Measurements from ENCODE around the gene TMEM35B. TPM values are rescaled to one million over a fixed set of nuclear protein-coding genes. Genes with fewer than 3 reads are reported as not detected.

TMEM35B gene
- polyA plus RNA-seq, 1 donor (not counting 4 experiments of a cell fraction or from before 2014, with no cell fraction given): 26.4 TPM

DNA sequence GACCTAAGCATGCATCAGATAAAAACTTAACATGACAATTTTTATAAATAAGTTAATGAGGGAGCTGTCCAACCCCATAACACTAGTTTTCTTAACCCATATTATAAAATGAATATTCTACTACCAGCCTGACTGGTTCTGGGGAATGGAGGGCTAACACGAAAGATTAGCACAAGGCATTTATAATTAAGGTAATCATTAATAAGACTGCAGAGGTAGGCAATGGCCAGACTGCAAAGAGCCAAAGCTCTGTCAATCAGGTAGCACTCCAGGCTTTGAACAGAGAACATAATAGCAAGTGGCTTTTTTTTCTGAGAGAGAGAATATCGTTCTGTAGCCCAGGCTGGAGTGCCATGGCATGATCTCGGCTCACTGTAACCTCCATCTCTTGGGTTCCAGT, 20.6 kb upstream of the TMEM35B start:
- Histone ChIP-seq H3K79me2 (ENCODE audit: control insufficient read depth, insufficient read depth, low read length) (no peaks in the 10 kb centered on the region), H3K4me1 (ENCODE audit: control insufficient read depth, extremely low read depth, insufficient read depth, low read length) (no peaks in the 10 kb centered on the region), H3K27me3 (ENCODE audit: control insufficient read depth, extremely low read depth, insufficient read depth, low read length) (no peaks in the 10 kb centered on the region), H4K20me1 (ENCODE audit: control insufficient read depth, extremely low read depth, insufficient read depth, low read length) (no peaks in the 10 kb centered on the region), H3K36me3 (ENCODE audit: control insufficient read depth in 2 of 2, extremely low read depth in 1 of 2, insufficient read depth in 2 of 2, low read length in 2 of 2) (peaks cover 7 to 8% of the 10 kb centered on the region in 2 experiments), H3K4me3 (ENCODE audit: control insufficient read depth in 2 of 3, extremely low read depth in 1 of 3, insufficient read depth in 2 of 3, low read depth in 1 of 3, low read length in 3 of 3) (no peak overlapping the region), H3K9ac (ENCODE audit: control insufficient read depth, extremely low read depth, insufficient read depth, low read length) (no peak overlapping the region), H3K9me3 (ENCODE audit: control insufficient read depth, low read depth, low read length) (no peaks in the 10 kb centered on the region), H3K4me2 (ENCODE audit: control insufficient read depth, extremely low read depth, insufficient read depth, low read depth, low read length) (no peak overlapping the region), H3K27ac (ENCODE audit: control insufficient read depth, insufficient read depth, low read length) (no peak overlapping the region), H3K9me1 (ENCODE audit: control insufficient read depth, extremely low read depth, insufficient read depth, low read length) (no peaks in the 10 kb centered on the region), H2AFZ (ENCODE audit: control insufficient read depth, low read length) (no peak overlapping the region)
- TF ChIP-seq CTCF (optimal IDR thresholded peaks at IDR 0.05 in 1 of 3, IDR thresholded peaks at IDR 0.05 in 1 of 3, conservative IDR thresholded peaks at IDR 0.05 in 1 of 3; ENCODE audit: extremely low read depth in 1 of 3, insufficient read depth in 2 of 3, low read length in 3 of 3) (no peak), EZH2 (IDR thresholded peaks at IDR 0.05; ENCODE audit: low read length) (no peak)
- dilution Hi-C loops (cut with MboI; ENCODE audit: extremely low pct_ligation_motif_present, low sequenced_read_pairs): no loop called here
- FAIRE-seq (no peak), DNase-seq (ENCODE audit: low read depth, low spot score) (no peak)

DNA sequence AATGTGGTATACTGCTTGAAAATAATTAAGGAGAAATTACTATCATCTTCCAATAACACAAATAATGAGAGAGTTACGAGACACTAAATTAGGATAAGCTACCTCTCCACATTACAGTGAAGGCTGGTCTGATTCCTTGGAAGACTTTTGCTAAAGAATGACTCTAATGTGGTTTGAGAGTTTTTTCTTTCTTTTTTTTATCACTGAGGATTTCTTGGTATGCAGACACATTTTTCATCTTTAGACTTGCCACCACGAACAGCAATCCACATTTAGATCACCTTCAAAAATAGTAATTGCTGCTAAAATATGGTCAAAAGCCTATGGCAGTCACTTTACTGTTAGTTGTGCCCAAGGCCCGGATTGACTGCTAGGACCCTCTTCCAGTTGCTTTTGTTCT, 16.6 kb upstream of the TMEM35B start:
- H2AFZ ChIP-seq (ENCODE audit: control insufficient read depth, low read length): no peak overlapping the region
- no peak for FAIRE-seq
- no peak for DNase-seq (ENCODE audit: low read depth, low spot score)
- no peaks in the 10 kb centered on the region for H3K9me3 ChIP-seq (ENCODE audit: control insufficient read depth, low read depth, low read length)
- no peaks in the 10 kb centered on the region for H3K79me2 ChIP-seq (ENCODE audit: control insufficient read depth, insufficient read depth, low read length)
- no peaks in the 10 kb centered on the region for H3K4me1 ChIP-seq (ENCODE audit: control insufficient read depth, extremely low read depth, insufficient read depth, low read length)
- TF ChIP-seq CTCF (optimal IDR thresholded peaks at IDR 0.05 in 1 of 3, IDR thresholded peaks at IDR 0.05 in 1 of 3, conservative IDR thresholded peaks at IDR 0.05 in 1 of 3; ENCODE audit: extremely low read depth in 1 of 3, insufficient read depth in 2 of 3, low read length in 3 of 3): no peak
- TF ChIP-seq EZH2 (IDR thresholded peaks at IDR 0.05; ENCODE audit: low read length): no peak
- dilution Hi-C loops (cut with MboI; ENCODE audit: extremely low pct_ligation_motif_present, low sequenced_read_pairs): no loop called here
- peaks cover 4 to 8% of the 10 kb centered on the region in 2 experiments for H3K36me3 ChIP-seq (ENCODE audit: control insufficient read depth in 2 of 2, extremely low read depth in 1 of 2, insufficient read depth in 2 of 2, low read length in 2 of 2)
- H4K20me1 ChIP-seq (ENCODE audit: control insufficient read depth, extremely low read depth, insufficient read depth, low read length): no peaks in the 10 kb centered on the region
- no peak overlapping the region for H3K27ac ChIP-seq (ENCODE audit: control insufficient read depth, insufficient read depth, low read length)
- H3K4me2 ChIP-seq (ENCODE audit: control insufficient read depth, extremely low read depth, insufficient read depth, low read depth, low read length): no peak overlapping the region
- H3K9me1 ChIP-seq (ENCODE audit: control insufficient read depth, extremely low read depth, insufficient read depth, low read length): no peaks in the 10 kb centered on the region
- no peak overlapping the region for H3K4me3 ChIP-seq (ENCODE audit: control insufficient read depth in 2 of 3, extremely low read depth in 1 of 3, insufficient read depth in 2 of 3, low read depth in 1 of 3, low read length in 3 of 3)
- no peak overlapping the region for H3K9ac ChIP-seq (ENCODE audit: control insufficient read depth, extremely low read depth, insufficient read depth, low read length)
- H3K27me3 ChIP-seq (ENCODE audit: control insufficient read depth, extremely low read depth, insufficient read depth, low read length): no peaks in the 10 kb centered on the region

All from keratinocyte (primary cell).